ENCODE measurements around the gene SLC1A2.

DNA sequence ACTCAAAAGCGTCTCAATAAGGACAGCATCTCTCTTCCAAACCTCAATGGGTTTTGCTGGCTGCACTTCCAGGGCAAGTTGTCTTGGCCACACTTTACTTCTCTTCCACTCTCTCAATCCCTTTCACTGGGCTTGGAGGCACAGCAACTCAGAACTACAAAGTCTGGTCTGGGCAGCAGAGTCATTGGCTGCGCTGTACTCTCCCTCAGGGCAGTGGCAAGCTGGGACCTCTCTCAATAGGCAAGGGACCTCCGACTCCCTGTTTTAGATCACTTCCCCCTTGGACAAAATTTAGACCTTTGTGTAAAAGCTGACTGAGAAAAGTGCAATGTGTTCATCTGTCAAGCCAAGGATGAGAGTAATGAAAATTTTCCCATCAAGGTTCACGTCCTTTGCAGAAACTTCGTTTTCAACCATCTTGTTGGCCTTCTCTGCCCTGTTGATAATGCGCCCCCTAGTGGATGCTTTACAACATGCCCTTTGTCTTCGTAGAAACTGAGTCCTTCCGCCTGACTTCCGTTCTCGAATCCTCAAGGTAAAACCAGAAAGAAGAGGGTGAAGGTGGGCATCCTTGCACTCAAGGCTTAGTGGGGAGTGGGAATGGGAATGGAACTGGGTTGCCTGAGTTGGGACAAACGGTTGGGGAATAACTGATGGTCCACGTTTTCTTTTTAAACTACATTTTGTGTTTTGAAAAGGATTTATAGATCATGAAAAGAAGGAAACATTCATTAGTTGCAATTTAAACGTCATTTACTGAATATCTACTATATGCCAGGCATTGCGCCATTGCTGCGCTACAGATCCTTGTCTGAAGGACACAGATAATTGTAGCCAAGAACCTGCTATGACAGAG, 181.3 kb downstream of the SLC1A2 start:
- TF ChIP-seq, protein P1, sequence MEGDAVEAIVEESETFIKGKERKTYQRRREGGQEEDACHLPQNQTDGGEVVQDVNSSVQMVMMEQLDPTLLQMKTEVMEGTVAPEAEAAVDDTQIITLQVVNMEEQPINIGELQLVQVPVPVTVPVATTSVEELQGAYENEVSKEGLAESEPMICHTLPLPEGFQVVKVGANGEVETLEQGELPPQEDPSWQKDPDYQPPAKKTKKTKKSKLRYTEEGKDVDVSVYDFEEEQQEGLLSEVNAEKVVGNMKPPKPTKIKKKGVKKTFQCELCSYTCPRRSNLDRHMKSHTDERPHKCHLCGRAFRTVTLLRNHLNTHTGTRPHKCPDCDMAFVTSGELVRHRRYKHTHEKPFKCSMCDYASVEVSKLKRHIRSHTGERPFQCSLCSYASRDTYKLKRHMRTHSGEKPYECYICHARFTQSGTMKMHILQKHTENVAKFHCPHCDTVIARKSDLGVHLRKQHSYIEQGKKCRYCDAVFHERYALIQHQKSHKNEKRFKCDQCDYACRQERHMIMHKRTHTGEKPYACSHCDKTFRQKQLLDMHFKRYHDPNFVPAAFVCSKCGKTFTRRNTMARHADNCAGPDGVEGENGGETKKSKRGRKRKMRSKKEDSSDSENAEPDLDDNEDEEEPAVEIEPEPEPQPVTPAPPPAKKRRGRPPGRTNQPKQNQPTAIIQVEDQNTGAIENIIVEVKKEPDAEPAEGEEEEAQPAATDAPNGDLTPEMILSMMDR (conservative IDR thresholded peaks at IDR 0.05; ENCODE audit: low read length) = peak; percentile 99
- no peak for TF ChIP-seq EZH2phosphoT487 (IDR thresholded peaks at IDR 0.05; ENCODE audit: borderline replicate concordance, low read depth, low read length)
